Astrocyte (in vitro differentiated cells and primary cell): ENCODE measurements around the gene OPA1.

Experiments used
- CTCF ChIP-seq: IDR thresholded peaks from 2 replicates; pipeline ENCODE4 v1.5.1; 2011; ENCODE audit warnings: low read depth, mild to moderate bottlenecking, inconsistent platforms, low read length, moderate library complexity; ENCODE audit not compliant: insufficient read depth
- EZH2 ChIP-seq: IDR thresholded peaks from 2 replicates; pipeline ENCODE4 v1.6.1; 2012; ENCODE audit warnings: mild to moderate bottlenecking, low read length, inconsistent platforms; ENCODE audit not compliant: insufficient read depth

- TF ChIP-seq EZH2 (no peak), CTCF (no peak)
Measured at GRCh38 chr3:193677734-193678133, 84.7 kb downstream of the OPA1 start.
